Placental epithelial cell (primary cell): ENCODE measurements around the gene LIG4. TPM values are rescaled to one million over a fixed set of nuclear protein-coding genes. Genes with fewer than 3 reads are reported as not detected.

Experiments used
- total RNA-seq: library from RNA; depleted of rRNA; stranded (reverse); fragments of >200 nt; gene quantifications from 2 replicates; pipeline ENCODE4 v1.2.3, GENCODE V29; 2012

The LIG4 gene
- 3.9 and 7.3 TPM in 2 replicates for total RNA-seq

DNA sequence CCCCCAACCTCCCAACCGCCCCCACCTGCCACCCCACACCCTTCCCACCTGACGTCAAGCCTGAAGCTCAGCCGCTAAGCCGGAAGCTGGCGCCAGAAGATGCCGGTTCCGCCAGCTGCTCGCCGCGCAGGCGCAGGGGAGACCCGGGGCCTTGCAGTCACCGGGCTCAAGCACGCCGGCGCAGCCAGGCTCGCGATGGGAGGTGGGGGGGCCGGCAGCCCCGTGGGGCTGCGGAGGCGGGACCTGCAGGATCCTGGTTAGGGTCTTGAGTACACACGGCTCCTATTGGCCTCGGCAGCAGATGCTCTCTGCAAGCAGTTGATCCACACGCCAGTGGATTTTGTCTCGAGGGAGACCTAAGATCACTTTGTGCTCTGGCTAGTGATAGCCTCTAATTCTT lies at the start of gene LIG4:
Gene LIG4, minus strand, starts transcription at position 101 of the 400 bp plus-strand sequence. CDS start 4,268 bp downstream, outside the sequence.

DNA sequence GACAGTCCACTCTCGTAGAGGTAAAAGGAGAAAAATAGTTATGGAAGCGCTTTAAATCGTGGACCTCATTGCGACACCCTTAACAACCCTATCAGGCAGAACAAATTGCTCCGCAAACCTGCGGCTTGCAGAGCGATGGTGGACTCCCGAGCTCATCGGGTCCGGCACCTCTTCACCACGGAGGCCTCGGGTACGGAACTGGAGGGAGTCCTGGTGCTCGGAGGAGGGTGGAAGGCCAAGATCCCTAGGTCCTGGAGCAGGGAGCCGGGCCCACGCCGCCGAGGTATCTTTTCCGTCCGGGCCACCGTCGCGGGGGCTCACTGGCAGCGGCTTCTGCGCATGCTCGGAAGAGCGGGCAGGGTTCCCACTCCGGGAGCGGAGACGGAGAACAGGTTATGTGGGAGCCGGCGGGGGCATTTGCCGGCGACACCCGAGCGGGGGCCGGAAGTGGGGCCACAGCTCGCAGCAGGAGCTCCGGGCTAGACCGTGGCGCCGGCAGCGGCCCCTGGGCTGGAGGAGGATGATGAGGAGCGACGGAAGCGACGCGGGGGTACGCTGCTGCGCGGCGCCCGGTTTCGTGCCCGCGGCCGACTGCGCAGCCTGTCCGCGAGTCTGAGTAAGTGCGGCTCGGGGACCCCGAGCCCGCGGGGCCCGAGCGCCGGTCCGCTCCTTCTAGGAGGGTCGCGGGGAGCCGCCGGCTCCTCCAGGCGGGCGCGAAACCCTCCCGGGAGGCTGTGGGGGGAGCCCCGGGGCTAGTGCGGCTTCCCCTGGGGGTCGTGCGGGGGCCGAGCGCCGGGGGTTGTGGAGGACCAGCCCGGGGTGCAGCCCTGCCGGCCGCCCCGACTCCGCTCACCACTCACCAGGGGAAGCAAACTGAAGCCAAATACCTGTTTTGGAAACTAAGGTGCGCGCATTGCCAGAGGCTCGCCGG lies 3.0 kb upstream of the LIG4 start, which contains the start of gene ABHD13:
Gene ABHD13, plus strand, starts transcription at position 349 of the 931 bp plus-strand sequence. CDS start 10,827 bp downstream, outside the sequence.

Other genes starting within 250 kb of the LIG4 start
- 5.9 and 10.5 TPM in 2 replicates for gene ABHD13, start 2.9 kb upstream of the LIG4 start, total RNA-seq
- gene TNFSF13B, start 54.2 kb upstream of the LIG4 start, total RNA-seq = 0.43 and 5.5 TPM in 2 replicates